Measurements from ENCODE around the gene HOXD13.
A peak's percentile ranks its signal among the peaks of the same experiment; 100 is the strongest.

DNA sequence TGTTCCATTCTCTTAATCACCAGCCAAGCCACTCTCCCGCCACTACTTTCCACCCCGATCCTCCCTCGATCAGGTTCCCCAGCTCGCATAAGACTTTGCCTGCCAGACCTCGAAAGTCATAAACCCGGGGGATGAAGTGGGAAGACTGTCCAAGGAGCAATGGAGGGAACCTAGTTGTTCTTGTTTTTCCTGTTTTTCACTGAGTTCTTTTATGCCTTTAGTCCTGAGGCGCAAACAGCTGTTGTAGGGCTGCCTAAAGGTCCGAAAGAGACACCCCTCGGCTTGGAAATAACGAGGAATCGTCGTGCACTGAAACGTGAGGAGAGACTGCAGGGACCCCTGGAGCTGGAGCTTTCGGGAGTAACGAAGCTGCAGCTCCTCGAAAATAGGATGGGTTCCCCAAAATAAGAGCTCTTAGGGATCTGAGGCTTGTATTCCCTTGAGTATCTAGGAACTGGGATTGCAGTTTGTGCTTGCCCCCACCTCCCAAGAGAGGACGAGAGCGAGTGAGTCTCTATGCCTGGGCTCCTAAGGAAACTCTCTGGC lies 5.4 kb downstream of the HOXD13 start:
- peak; percentile 60 for TF ChIP-seq EZH2phosphoT487 (IDR thresholded peaks at IDR 0.05; ENCODE audit: unreplicated experiment)
- TF ChIP-seq, protein P1, sequence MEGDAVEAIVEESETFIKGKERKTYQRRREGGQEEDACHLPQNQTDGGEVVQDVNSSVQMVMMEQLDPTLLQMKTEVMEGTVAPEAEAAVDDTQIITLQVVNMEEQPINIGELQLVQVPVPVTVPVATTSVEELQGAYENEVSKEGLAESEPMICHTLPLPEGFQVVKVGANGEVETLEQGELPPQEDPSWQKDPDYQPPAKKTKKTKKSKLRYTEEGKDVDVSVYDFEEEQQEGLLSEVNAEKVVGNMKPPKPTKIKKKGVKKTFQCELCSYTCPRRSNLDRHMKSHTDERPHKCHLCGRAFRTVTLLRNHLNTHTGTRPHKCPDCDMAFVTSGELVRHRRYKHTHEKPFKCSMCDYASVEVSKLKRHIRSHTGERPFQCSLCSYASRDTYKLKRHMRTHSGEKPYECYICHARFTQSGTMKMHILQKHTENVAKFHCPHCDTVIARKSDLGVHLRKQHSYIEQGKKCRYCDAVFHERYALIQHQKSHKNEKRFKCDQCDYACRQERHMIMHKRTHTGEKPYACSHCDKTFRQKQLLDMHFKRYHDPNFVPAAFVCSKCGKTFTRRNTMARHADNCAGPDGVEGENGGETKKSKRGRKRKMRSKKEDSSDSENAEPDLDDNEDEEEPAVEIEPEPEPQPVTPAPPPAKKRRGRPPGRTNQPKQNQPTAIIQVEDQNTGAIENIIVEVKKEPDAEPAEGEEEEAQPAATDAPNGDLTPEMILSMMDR (conservative IDR thresholded peaks at IDR 0.05; ENCODE audit: low read depth in 2 of 2): 0 out of 4 replicates have a peak, but pooled peaks of 1 of the 2 experiments have one; percentile 5
- TF ChIP-seq, protein P2, sequence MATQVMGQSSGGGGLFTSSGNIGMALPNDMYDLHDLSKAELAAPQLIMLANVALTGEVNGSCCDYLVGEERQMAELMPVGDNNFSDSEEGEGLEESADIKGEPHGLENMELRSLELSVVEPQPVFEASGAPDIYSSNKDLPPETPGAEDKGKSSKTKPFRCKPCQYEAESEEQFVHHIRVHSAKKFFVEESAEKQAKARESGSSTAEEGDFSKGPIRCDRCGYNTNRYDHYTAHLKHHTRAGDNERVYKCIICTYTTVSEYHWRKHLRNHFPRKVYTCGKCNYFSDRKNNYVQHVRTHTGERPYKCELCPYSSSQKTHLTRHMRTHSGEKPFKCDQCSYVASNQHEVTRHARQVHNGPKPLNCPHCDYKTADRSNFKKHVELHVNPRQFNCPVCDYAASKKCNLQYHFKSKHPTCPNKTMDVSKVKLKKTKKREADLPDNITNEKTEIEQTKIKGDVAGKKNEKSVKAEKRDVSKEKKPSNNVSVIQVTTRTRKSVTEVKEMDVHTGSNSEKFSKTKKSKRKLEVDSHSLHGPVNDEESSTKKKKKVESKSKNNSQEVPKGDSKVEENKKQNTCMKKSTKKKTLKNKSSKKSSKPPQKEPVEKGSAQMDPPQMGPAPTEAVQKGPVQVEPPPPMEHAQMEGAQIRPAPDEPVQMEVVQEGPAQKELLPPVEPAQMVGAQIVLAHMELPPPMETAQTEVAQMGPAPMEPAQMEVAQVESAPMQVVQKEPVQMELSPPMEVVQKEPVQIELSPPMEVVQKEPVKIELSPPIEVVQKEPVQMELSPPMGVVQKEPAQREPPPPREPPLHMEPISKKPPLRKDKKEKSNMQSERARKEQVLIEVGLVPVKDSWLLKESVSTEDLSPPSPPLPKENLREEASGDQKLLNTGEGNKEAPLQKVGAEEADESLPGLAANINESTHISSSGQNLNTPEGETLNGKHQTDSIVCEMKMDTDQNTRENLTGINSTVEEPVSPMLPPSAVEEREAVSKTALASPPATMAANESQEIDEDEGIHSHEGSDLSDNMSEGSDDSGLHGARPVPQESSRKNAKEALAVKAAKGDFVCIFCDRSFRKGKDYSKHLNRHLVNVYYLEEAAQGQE (IDR thresholded peaks at IDR 0.05; ENCODE audit: unreplicated experiment): no peak
- TF ChIP-seq POLR2AphosphoS5 (IDR thresholded peaks at IDR 0.05; ENCODE audit: low read depth): no peak
- peak; percentile 95 for TF ChIP-seq EZH2 (IDR thresholded peaks at IDR 0.05; ENCODE audit: low read depth, unreplicated experiment)
- TF ChIP-seq ZNF114 (CRISPR knock-in tag; IDR thresholded peaks at IDR 0.05): no peak
- TF ChIP-seq JUNB (IDR thresholded peaks at IDR 0.05; ENCODE audit: unreplicated experiment): no peak
- TF ChIP-seq, protein P3, sequence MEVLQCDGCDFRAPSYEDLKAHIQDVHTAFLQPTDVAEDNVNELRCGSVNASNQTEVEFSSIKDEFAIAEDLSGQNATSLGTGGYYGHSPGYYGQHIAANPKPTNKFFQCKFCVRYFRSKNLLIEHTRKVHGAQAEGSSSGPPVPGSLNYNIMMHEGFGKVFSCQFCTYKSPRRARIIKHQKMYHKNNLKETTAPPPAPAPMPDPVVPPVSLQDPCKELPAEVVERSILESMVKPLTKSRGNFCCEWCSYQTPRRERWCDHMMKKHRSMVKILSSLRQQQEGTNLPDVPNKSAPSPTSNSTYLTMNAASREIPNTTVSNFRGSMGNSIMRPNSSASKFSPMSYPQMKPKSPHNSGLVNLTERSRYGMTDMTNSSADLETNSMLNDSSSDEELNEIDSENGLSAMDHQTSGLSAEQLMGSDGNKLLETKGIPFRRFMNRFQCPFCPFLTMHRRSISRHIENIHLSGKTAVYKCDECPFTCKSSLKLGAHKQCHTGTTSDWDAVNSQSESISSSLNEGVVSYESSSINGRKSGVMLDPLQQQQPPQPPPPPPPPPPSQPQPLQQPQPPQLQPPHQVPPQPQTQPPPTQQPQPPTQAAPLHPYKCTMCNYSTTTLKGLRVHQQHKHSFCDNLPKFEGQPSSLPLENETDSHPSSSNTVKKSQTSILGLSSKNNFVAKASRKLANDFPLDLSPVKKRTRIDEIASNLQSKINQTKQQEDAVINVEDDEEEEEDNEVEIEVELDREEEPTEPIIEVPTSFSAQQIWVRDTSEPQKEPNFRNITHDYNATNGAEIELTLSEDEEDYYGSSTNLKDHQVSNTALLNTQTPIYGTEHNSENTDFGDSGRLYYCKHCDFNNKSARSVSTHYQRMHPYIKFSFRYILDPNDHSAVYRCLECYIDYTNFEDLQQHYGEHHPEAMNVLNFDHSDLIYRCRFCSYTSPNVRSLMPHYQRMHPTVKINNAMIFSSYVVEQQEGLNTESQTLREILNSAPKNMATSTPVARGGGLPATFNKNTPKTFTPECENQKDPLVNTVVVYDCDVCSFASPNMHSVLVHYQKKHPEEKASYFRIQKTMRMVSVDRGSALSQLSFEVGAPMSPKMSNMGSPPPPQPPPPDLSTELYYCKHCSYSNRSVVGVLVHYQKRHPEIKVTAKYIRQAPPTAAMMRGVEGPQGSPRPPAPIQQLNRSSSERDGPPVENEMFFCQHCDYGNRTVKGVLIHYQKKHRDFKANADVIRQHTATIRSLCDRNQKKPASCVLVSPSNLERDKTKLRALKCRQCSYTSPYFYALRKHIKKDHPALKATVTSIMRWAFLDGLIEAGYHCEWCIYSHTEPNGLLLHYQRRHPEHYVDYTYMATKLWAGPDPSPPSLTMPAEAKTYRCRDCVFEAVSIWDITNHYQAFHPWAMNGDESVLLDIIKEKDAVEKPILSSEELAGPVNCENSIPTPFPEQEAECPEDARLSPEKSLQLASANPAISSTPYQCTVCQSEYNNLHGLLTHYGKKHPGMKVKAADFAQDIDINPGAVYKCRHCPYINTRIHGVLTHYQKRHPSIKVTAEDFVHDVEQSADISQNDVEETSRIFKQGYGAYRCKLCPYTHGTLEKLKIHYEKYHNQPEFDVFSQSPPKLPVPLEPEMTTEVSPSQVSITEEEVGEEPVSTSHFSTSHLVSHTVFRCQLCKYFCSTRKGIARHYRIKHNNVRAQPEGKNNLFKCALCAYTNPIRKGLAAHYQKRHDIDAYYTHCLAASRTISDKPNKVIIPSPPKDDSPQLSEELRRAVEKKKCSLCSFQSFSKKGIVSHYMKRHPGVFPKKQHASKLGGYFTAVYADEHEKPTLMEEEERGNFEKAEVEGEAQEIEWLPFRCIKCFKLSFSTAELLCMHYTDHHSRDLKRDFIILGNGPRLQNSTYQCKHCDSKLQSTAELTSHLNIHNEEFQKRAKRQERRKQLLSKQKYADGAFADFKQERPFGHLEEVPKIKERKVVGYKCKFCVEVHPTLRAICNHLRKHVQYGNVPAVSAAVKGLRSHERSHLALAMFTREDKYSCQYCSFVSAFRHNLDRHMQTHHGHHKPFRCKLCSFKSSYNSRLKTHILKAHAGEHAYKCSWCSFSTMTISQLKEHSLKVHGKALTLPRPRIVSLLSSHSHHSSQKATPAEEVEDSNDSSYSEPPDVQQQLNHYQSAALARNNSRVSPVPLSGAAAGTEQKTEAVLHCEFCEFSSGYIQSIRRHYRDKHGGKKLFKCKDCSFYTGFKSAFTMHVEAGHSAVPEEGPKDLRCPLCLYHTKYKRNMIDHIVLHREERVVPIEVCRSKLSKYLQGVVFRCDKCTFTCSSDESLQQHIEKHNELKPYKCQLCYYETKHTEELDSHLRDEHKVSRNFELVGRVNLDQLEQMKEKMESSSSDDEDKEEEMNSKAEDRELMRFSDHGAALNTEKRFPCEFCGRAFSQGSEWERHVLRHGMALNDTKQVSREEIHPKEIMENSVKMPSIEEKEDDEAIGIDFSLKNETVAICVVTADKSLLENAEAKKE (CRISPR knock-in tag; IDR thresholded peaks at IDR 0.05): no peak
